HG03175 (cell line): ENCODE data around the gene CWC15.
A peak's percentile ranks its signal among the peaks of the same experiment; 100 is the strongest.
"Not testable (repeated sequence)": the region's sequence is repeated elsewhere in the genome, so short reads cannot be mapped to it uniquely, and the experiment has no call there.

Experiments used
- ATAC-seq: cut with Tn5 transposase; IDR thresholded peaks from one replicate; pipeline ENCODE4 v1.9.1; 2021; ENCODE audit warnings: mild to moderate bottlenecking, moderate library complexity; ENCODE audit not compliant: unreplicated experiment

The CWC15 gene

DNA sequence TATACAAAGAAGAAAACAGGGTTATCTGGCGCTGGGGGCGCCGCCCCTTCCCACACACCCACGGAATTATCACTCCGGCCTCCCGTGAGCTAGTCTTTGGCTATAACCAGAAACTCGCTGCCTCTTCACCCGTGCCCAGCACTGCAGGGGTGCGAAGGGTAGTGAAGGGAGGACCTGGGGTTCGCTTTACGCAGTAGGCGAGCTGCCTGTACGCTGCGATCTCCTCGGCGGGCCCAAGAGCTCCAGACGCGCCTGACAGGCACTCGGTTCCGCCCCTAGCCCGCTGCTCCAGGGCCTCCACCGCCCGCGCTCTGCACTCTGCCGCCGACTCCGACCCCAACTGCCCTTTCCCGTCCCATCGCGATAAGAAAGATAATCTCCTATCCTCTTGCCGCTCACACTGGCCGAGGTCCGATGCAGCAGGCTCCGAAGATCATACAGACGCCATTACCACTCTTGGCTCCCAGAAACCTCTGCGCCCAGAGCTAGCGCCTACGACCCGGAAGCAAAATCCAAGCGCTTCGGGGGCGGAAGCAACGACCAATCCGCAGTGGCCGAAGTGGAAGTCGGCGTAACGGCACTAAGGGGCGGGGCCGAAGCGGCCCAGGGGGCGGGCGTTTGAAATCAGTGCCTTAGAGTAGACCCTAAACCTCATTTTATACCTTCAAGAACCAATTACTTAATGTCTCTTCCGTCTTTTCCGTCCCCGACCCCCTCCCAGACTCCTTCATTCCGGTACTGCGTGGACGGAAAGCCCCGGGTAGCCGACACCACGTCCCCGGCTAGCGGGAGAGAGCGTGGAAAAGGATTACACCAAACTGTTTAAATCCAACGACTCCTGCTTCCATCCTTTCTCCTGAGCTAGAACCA is at the start of gene CWC15, which contains the start of gene KDM4D:
Gene CWC15, minus strand, starts transcription at position 458 of the 870 bp plus-strand sequence. CDS start 1,371 bp downstream, outside the sequence.
Gene KDM4D, plus strand, starts transcription at position 611 of the 870 bp plus-strand sequence. CDS start 23,664 bp downstream, outside the sequence.
- peak; percentile 100 for ATAC-seq

DNA sequence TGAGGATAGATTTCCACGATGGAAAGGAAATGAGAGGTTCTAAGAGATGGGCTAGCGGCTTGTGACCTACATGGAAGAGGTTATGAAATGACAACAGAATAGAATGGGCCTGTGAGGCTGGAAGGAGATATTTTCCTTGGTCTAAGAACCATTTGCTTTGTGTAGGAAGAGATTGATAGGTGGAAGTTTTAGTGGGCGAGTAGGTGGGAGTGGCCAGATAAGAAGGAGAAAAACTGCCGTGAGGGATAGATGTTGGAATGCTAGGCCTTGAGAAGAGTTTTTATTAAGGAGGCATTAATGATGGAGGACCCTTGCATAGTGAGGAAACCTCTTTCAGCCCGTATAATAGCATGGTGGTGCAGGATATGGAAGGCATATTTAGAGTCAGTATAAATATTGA is 48.1 kb upstream of the CWC15 start:
- ATAC-seq = not testable (repeated sequence)

DNA sequence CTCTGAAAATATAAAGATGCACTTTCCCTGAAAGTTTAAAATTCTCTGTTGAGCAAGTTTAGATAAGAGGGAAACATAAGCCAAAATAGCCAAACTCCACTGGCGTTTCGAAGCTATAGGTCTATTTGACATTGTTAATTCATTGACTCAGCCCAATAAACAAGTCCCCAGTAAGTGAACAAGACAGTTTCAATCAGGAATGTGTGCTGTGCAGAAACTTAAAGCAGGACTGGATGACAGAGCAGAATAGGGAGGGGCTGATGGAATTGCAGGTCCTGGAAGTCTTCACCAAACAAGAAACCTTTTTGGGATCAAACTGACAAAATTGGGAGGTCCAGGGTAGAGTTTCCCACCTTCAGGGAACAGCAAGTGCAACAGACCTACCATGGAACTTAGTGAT is 42.8 kb upstream of the CWC15 start:
- no peak for ATAC-seq

DNA sequence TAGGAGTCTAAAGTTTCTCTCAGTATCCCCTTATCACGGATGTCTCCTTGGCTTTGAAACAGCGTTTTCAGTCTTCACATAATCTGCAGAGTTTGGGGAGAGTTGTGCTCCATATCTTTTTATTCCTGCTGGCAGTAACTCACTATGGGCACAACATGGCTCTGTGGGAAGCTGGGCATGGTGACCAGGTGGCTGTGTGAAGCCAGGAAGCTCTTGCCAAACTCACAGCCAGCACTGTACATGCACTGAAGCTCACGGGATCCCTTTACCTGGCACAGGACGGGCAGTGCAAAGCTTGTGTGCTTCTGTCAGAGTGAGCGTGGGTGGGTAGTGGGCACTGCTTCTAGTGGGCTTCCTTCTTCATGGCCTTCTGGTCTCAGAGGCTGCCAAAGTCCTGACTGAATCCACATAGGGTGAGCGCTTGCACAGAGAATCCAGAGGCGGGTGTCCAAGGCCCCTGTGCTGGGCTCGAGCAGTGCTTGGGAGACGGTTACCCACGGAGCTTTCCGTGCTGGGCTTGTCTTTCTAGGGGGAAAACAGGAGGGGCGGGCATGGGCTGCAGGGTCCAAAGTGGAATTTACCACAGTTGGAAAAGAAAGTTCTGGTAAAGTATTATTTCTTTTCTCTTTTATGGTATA is 40.9 kb upstream of the CWC15 start:
- ATAC-seq = no peak

DNA sequence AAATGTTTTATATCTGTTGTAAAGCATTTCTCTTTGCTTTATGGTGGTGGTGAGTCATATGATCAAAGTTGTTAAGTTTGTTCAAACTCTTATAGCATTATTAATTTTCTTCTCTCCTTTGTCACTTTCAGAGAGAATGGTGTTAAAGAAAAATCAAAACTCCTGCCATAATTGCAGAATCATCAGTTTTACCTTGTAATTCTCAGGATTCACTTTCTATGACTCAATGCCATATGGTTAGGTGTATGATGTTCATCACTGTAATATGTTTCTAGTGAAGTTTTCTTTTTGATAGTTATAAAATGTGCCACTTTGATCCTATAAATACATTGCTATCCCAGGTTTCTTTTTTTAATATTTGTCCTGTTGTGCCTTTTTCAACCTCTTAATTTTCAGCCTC is 38.0 kb upstream of the CWC15 start:
- no peak for ATAC-seq

DNA sequence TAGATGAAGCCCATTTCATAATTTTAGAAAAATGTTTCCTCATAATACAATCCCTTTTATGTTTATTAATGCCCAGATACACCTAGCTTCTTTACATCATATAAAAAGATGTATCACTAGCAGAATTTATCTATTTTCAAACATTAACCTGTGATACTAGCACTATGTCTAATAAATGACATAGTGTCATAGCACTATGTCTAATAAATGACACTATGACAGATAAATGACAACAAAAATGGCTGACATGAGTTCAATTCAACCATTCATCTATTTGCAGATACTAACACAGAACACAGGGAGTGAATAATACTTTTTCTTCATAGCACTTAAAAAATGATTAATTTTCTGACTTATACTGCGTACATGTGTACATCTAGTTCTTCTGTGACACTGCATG is 32.3 kb upstream of the CWC15 start:
- ATAC-seq = no peak

DNA sequence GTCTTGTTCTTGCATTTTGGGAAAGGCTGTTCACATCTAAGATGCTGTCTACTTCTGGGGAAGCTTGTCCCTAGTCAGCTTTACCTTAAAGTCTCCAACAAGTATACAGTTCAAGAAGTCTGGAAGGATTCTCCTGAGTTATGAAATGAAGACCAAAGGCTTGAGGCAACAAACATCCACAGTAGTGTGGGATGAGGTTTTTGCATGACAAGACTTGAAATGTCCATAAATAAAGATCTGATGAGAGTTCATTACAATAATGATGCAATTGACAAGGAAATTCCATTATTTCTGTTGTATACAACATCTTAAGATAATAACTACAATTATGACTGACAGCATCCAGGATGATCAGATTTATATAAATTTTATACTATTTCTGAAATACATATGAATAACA is 30.4 kb upstream of the CWC15 start:
- no peak for ATAC-seq

DNA sequence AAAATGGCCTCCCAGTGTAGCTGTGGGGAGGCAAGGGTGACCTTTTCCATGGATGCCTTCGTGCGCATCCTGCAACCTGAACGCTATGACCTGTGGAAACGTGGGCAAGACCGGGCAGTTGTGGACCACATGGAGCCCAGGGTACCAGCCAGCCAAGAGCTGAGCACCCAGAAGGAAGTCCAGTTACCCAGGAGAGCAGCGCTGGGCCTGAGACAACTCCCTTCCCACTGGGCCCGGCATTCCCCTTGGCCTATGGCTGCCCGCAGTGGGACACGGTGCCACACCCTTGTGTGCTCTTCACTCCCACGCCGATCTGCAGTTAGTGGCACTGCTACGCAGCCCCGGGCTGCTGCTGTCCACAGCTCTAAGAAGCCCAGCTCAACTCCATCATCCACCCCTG is 24.9 kb upstream of the CWC15 start:
- ATAC-seq = no peak

DNA sequence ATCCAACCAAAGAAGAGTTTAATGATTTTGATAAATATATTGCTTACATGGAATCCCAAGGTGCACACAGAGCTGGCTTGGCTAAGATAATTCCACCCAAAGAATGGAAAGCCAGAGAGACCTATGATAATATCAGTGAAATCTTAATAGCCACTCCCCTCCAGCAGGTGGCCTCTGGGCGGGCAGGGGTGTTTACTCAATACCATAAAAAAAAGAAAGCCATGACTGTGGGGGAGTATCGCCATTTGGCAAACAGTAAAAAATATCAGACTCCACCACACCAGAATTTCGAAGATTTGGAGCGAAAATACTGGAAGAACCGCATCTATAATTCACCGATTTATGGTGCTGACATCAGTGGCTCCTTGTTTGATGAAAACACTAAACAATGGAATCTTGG is 24.1 kb upstream of the CWC15 start:
- ATAC-seq = no peak

DNA sequence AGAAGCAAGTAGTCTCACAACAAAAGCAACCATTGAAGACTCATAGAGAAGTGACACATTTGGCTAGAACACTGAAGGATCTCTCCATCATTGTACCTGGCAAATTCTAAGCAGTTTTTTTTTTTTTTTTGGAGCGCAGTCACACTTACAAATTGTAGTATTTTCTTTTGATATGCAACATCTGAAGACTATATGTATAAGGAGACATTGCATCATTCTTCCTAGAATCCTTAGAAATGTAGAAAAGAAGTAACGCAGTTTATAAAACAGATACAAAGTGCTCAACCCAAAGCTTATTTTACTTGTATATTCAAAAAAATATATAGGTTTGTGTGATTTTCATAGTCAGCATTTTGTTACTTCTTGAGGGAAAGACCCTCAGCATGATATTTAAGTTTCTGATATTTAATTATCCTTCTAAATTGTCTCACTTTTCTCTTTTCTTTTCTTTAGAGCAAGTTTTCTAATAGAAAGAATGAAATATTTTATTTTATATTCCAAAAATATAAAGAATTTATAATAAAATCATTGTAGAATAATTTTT is 20.1 kb upstream of the CWC15 start:
- ATAC-seq = no peak

DNA sequence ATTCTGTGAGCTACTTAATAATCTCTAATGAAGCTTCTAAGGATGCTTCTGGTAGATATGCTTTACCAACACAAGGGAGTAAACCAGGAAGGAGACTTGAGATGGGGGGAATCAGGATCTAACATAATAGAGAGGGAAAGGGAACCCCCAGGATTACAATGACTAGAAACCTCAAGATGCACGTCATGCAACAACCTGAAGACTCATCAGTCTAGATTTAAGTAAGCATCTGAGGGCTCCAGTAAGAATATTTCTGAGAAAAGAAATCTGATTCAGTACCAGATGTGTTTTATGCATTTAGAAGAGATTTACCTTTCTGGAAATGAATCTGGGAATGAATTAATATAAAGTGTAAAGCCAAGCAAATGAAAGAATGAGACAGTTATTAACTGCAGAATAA is 15.4 kb upstream of the CWC15 start:
- ATAC-seq = no peak

DNA sequence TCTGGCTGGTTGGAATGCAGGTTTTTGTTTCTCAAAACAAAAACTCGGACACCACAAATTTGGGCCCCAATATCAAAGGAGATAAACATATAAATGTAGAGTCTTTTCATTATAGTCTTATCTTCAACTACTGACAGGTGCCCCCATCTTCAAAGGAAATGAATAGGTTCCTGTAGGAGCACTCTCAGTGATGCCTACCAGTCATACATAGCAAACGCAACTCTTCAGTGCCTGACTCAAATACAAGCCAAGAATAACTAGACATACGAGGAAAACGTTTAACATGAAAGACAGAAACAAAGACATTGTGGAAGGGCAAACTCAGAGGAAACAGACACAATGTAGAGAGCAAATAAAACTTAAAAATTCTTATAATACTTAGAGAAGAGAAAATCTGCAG is 14.0 kb upstream of the CWC15 start:
- no peak for ATAC-seq

DNA sequence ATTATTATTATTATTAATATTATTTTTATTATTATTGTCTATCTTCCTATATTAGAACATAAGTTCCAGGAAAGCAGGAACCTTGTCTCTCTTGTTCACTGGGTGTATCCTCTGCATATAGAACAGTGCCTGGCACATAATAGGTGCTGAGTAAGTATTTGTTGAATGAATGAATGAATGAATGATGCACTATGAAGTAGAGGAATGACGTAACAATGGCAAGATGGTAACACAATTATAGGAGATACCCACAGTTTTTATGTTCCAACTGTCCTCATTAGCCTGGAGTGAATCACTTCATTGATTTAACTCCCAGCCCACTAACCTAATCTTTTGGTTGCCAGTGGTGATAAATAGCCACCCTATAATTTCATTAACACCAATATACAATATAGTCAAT is 2.2 kb upstream of the CWC15 start:
- no peak for ATAC-seq

DNA sequence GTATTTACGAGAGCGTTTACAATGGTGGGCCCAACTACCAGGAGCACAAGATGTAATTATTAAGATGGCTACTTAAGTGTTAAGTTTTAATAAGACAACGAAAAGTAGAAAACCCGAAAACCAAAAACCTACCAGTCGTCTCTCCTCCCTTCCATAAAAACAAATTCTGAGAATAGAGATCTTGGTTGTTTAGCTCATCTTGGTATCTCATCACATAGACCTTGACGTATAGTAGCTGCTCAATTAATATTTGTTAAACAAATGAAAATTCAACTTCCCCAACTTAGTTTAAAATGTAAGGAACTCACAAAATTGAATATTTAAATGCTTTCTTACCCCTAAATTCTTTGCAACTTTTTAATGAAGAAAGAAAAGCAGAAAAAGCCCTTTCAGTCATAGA is 822 bp upstream of the CWC15 start:
- ATAC-seq = no peak

DNA sequence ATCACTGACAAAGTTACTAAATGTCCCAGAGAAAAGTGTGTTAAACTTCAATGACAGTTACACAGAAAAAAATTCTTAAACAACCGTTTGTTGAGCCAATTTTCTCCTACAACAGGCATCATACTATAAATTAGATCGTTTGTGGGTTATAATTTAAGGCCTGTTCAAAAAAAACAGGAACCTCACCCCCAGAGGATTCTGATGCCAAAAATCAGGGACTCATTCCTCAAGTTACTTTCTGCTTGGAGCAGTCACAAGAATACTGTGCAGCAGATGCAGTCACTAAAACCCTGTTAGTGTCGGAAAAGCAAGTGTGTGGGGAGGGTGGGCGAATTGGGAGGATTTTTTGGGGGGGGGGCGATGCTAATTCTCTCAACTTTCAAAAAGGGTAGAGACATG is 657 bp downstream of the CWC15 start:
- ATAC-seq = no peak

DNA sequence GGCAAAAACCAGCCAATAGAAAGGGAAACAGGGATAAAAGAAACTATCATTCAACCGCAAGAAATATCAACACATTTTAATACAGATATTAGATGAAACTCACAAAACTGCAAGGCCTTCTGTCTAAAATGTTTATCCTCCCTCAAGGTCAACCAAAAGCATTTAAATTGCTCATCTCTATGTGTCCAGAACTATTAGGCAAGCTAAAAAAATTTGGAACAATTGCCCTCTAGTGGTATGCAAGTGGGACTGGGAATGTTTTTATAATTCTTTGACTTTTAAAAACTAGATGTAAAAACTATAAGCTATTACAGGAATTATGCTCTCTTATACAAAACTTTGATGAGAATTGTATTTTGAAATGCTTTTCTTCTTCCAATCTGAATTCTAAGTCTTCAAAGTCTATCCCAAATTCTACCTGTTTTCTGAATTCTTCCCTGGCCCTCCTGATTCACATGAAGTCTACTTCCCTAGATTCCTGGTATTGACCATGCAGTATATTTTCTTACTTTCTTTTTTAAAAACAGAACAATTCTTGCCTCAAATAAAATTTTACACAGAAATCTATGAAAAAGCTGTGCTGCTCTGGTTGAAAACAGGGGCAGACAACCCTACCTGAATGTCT is 4.9 kb downstream of the CWC15 start:
- ATAC-seq = no peak

DNA sequence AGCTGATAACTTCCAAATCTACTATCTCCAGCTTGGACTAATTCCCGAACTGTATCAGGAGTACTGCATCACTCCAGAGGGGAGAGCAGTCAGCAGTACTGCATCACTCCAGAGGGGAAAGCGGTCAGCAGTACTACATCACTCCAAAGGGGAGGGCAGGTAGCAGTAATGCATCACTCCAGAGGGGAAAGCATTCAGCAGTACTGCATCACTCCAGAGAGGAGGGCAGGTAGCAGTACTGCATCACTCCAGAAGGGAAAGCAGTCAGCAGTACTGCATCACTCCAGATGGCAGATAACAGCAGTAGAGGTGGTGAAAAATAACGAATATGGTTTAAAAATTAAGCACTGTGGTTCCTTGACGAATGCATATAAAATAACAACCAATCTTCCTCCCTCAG is 8.4 kb downstream of the CWC15 start:
- ATAC-seq = no peak

DNA sequence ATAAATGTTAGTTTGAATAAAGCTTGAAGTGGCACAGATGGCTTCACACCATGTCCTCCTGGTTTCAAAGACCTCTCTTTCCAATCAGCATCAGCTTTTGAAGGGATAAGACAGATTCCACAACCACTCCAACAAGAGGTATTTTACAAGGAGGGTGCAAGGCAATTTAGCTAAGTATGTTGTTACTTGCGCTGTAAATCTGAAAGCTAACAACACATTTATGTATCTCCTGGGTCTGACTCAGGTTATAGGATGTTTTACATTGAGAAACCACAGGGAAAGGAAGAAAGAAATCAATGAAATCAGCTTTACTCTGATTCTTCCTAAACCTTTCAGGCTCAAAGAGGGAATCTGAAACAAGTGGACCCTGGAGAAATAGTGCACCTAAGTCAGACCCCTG is 12.1 kb downstream of the CWC15 start:
- ATAC-seq = no peak

DNA sequence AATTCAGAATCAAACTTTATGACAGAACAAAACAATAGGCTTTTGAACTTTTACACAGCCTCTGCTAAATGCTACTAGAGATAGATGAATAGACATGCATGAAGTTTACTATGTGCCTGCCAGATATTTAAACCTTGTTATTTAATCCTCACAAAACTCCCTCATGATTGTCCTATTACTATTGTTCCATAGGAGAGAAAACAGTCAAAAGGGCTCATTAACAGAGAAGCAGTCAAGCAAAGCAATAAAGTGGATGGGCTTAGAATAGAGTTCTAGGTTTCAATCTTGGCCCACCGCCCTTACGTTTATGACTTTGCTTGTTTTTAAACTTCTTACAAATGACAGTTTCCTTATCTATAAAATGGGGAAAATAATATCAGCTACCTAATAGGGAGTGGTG is 12.9 kb downstream of the CWC15 start:
- no peak for ATAC-seq

DNA sequence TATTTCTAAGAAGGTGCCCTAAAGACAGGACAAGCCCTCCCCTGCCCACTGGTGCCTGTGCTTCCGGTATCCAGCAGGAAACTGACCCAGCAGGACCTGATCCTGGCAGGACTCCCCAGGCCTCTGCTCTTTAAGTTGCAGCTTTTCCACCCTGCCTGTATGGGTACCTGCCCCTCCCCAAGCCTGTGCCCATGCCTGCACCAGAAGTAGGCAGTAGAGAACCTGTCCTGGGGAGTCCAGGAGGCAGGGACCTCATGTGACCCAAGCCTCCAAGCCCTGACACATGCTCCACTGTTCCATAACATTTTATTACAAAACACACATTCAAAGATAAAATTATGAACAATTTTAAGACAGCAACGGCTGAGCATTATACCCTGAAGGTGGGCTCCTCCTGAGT is 14.2 kb downstream of the CWC15 start:
- ATAC-seq = no peak

DNA sequence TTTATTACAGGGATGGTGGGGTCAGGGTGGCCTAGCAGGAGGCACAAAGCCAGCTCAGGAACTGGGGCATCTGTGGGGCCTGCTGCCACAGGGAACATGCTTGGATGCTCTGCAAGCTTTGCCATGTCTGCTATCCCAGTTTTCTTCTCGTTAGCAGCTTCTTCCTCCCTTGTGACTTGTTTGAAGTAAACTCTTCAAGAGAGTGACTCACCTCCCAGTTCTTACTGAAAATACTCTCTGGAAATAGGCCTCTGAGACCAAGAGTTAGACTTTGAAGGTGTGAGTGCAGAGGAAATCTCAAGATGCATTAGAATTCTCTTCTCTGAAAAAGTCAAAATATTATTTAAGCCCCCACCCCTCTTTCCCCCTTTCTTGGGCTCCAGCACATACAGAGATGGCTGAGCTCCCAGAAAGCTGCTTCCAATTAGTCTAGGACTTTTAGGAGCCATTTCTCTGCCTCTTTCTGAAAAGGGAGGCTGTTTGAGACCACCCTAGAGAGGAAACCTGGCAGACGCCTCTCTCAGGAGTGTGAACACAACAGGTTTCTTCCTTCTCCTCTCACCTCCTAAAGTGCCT is 15.1 kb downstream of the CWC15 start:
- no peak for ATAC-seq
